Ovary (tissue), 9 donors: ENCODE measurements around the gene NAA40. TPM values are rescaled to one million over a fixed set of nuclear protein-coding genes. Genes with fewer than 3 reads are reported as not detected.

Source experiments
- DNase-seq, 5 donors: peaks; one replicate each; pipeline ENCODE4 v3.0.0-alpha.2; 2019 to 2020
- H3K27ac ChIP-seq, 2 donors: fragments of 200-600 bp; one replicate each; pipeline versions ENCODE4 v1.5.1 to v1.8.0; 2019 to 2022
- H3K27me3 ChIP-seq: fragments of 200-600 bp; one replicate; pipeline ENCODE4 v1.8.0; 2022
- H3K36me3 ChIP-seq: fragments of 200-600 bp; sonication (generic); one replicate; pipeline ENCODE4 v1.5.1; 2019
- H3K4me1 ChIP-seq: one replicate; pipeline ENCODE4 v1.8.1; 2013; ENCODE audit warnings: mild to moderate bottlenecking, moderate library complexity; ENCODE audit not compliant: insufficient read depth
- H3K4me3 ChIP-seq: fragments of 200-600 bp; sonication (generic); one replicate; pipeline ENCODE4 v1.5.1; 2017
- H3K9me3 ChIP-seq, 2 donors: fragments of 200-600 bp in 1 of 2; sonication (generic) in 1 of 2; one replicate each; pipeline versions ENCODE4 v1.5.1 to v1.8.1; 2013 to 2019; ENCODE audit warnings: mild to moderate bottlenecking in 1 of 2, moderate library complexity in 1 of 2
- EP300 ChIP-seq: sonication (generic); formaldehyde crosslinking; IDR thresholded peaks from one replicate; pipeline ENCODE4 v1.6.1; 2017; ENCODE audit warnings: antibody characterized with exemption
- POLR2A ChIP-seq: fragments of 450-650 bp; IDR thresholded peaks from one replicate; pipeline ENCODE4 v1.6.1; 2017; ENCODE audit warnings: antibody characterized with exemption, mild to moderate bottlenecking, moderate library complexity
- WGBS, 3 donors: extraction: QIAGEN DNeasy Blood & Tissue Kit in 1 of 3; methylation state at CpG; one replicate each; pipeline versions ENCODE4 v1.1.5 to v1.1.7; 2013 to 2017; 5-methylcytosine and 5-hydroxymethylcytosine counted together
- intact Hi-C, 4 donors: fragments of 100-400 bp; cut with DNase I; formaldehyde crosslinking; loops; one replicate each; pipeline versions ENCODE4 v1.11.0 to v1.15.1; 2022 to 2023
- polyA plus RNA-seq, 2 donors: library from polyadenylated mRNA; stranded (reverse); fragments of 200-250 nt in 1 of 2; fragments of 350-450 nt in 1 of 2; fragmentation: Illumina TruSeq in 1 of 2; extraction: RNeasy Lipid Tissue Mini Kit (QIAGEN cat#74804) in 1 of 2; gene quantifications; one replicate each; pipeline ENCODE4 v1.2.3, GENCODE V29; 2013 to 2014
- total RNA-seq, 7 donors: library from RNA; depleted of rRNA in 2 of 7; stranded (reverse); fragments of >200 nt in 2 of 7; fragmentation: NEBNext Ultra II Directional in 3 of 7; extraction: Animal tissue kit (Norgen Biotek cat#: 25700) in 3 of 7; gene quantifications; one replicate each; pipeline versions ENCODE4 v1.1.0 to v1.2.4, GENCODE V29; 2016 to 2023
- TF ChIP-seq, protein P1 (sequence below), 3 donors: fragments of 450-650 bp in 2 of 3; fragments of 200-600 bp in 1 of 3; IDR thresholded peaks; one replicate each; pipeline versions ENCODE4 v1.5.1 to v1.8.0; 2016 to 2022; ENCODE audit warnings: antibody characterized with exemption in 3 of 3, mild to moderate bottlenecking in 1 of 3
- donor health status: DM: no; HTN: no; CAD: no; lungs with moderate emphysema.
- donor health status: DM: no; HTN: no; CAD: no.
- donor health status: Bipolar disorder and iron deficiency.
- donor health status: DM: yes; HTN: yes; CAD: no.
- donor health status: DM: no; HTN: no; CAD: no.
- donor health status: DM: yes; HTN: yes; CAD: no.

The NAA40 gene
- total and polyA plus RNA-seq, 9 donors: 4.5 to 15.9 (median 10.2) TPM

DNA sequence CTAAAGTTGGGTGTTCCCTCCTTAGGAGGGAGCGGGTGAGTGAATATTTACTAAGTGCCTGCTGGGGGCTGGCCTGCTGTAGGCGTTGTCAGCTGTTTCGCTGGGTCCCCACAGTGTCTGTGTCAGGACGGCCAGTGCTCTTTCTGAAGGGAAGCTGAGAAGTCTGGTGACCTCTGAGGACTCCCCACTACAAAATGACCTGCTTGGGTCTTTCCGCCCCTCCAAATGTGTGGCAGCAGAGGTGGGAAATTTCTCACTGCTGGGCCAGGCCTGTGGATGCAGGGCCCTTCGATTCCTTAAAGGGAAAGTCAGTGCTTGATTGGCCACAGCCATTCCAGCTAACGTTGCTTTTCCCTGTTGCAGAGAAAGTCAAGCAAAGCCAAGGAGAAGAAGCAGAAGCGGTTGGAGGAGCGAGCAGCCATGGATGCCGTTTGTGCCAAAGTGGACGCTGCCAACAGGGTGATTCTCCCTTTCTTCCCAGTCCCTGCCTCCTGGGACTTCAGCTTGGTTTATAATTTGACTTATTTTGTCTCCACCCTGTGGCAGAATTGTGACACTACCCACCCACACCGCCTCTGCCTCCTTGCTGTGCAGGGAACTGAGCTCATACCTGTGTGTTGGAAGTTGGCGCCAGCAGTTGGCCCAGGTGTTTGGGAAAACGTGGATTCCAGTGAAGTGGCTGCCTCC, 6.8 kb downstream of the NAA40 start:
- no peak overlapping the region for H3K27ac ChIP-seq
- H3K36me3 ChIP-seq: no peaks in the 10 kb centered on the region
- no peaks in the 10 kb centered on the region for H3K9me3 ChIP-seq
- H3K27me3 ChIP-seq: no peaks in the 10 kb centered on the region
- TF ChIP-seq, protein P1, sequence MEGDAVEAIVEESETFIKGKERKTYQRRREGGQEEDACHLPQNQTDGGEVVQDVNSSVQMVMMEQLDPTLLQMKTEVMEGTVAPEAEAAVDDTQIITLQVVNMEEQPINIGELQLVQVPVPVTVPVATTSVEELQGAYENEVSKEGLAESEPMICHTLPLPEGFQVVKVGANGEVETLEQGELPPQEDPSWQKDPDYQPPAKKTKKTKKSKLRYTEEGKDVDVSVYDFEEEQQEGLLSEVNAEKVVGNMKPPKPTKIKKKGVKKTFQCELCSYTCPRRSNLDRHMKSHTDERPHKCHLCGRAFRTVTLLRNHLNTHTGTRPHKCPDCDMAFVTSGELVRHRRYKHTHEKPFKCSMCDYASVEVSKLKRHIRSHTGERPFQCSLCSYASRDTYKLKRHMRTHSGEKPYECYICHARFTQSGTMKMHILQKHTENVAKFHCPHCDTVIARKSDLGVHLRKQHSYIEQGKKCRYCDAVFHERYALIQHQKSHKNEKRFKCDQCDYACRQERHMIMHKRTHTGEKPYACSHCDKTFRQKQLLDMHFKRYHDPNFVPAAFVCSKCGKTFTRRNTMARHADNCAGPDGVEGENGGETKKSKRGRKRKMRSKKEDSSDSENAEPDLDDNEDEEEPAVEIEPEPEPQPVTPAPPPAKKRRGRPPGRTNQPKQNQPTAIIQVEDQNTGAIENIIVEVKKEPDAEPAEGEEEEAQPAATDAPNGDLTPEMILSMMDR (IDR thresholded peaks at IDR 0.05): peak; percentile 55 to 87 (median 81)
- TF ChIP-seq EP300: no peak
- DNase-seq: peak; percentile 75 to 79 (median 77)
- WGBS, 3 donors: 29 to 34% (median 33%) methylated on average over 14 of the region's 14 CpGs
- no peak overlapping the region for H3K4me3 ChIP-seq
- intact Hi-C loops: loop anchor here (1.0 to 10.0 kb wide), 6 partner anchors 109 to 451 kb away; partner anchors contain the start of genes ZFTA (in 2 of the 4) and PLAAT5 (in 1 of the 4)
- H3K4me1 ChIP-seq: peaks cover 4% of the 10 kb centered on the region

DNA sequence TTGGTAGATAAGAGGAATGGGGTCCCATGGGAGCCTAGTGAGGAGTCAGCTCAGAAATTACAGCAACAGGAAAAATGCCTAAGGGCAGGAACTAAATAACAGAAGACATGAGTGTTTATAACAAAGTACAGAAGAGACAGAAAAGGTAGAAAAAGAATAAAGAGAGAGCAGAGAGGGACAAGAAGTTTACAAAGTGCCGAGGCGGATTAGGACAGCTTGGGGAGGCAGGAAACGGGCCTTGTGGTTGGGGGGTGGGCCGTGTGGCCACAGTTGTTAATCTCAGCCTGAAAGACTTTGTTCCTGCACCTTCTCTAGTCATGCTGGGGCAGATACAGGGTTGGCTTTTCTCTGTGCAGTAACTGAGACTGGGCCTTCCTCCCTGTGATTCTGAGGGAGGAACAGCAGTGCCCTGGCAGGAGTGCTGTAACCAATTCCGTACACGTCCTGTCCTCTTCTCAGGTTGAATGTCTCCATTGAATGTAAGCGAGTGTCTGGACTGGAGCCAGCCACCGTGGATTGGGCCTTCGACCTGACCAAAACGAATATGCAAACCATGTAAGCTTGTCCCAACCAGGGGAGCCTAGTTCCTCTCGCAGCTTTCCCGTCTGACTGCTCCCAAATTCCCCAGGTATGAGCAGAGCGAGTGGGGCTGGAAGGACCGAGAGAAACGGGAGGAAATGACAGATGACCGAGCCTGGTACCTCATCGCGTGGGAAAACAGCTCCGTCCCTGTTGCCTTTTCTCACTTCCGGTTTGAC, 13.2 kb downstream of the NAA40 start:
- Histone ChIP-seq H3K27ac (no peak overlapping the region), H3K4me3 (no peak overlapping the region), H3K27me3 (no peaks in the 10 kb centered on the region), H3K4me1 (no peaks in the 10 kb centered on the region), H3K36me3 (no peaks in the 10 kb centered on the region), H3K9me3 (no peaks in the 10 kb centered on the region)
- 82 to 84% (median 84%) methylated on average over 20 of the region's 20 CpGs for WGBS, 3 donors
- DNase-seq: no peak
- intact Hi-C loops: no loop called here
- no peak for TF ChIP-seq EP300
- TF ChIP-seq, protein P1 (IDR thresholded peaks at IDR 0.05): no peak
- no peak for TF ChIP-seq POLR2A

DNA sequence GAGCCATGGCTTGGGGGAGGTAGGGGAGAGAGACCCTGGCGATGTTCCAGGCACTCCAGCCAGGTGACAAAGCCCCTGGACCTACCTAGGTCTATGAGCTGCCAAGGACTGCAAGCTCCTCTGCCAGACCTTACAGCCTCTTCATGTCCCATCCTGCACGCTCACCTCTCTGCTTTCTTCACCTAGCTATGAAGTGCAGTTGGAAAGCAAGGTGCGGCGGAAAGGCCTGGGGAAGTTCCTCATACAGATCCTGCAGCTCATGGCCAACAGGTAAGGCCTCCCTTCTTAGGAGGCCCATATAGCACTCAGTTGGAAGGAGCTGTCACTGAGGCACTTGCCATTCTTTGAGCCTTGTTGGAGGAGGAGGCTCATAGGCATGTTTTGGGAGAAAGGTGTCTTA, 13.8 kb downstream of the NAA40 start:
- no peaks in the 10 kb centered on the region for H3K4me1 ChIP-seq
- intact Hi-C loops: no loop called here
- no peaks in the 10 kb centered on the region for H3K27me3 ChIP-seq
- H3K27ac ChIP-seq: no peak overlapping the region
- WGBS, 3 donors: 95 to 100% (median 99%) methylated on average over 4 of the region's 4 CpGs
- H3K36me3 ChIP-seq: no peaks in the 10 kb centered on the region
- no peak for DNase-seq
- TF ChIP-seq POLR2A (no peak), EP300 (no peak)
- TF ChIP-seq, protein P1 (IDR thresholded peaks at IDR 0.05): no peak
- no peak overlapping the region for H3K4me3 ChIP-seq
- no peaks in the 10 kb centered on the region for H3K9me3 ChIP-seq

DNA sequence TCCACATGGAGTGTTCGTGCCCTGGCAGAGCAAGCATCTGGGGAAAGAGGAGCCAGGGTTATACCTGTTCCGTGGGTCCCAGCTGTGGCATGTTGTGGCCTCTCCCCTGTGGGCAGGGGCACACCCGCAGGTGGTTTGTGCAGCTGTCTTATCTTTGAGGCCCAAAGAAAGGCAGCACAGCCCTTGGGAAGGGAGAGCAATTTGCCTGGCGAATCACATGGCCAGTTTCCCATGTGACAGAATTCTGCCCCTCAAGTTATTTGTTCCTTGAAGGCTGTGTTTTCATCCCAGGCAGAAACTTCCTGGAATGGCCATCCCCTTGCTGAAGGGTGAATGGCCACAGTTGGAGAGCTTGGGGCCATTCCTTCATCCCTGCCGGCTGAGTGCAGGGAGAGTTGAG, 19.2 kb downstream of the NAA40 start:
- Histone ChIP-seq H3K4me1 (no peaks in the 10 kb centered on the region), H3K27me3 (no peaks in the 10 kb centered on the region), H3K36me3 (no peaks in the 10 kb centered on the region), H3K4me3 (no peak overlapping the region), H3K27ac (no peak overlapping the region), H3K9me3 (no peaks in the 10 kb centered on the region)
- intact Hi-C loops: no loop called here
- WGBS, 3 donors: 79 to 83% (median 80%) methylated on average over 5 of the region's 5 CpGs
- TF ChIP-seq EP300 (no peak), POLR2A (no peak)
- TF ChIP-seq, protein P1 (IDR thresholded peaks at IDR 0.05): no peak
- no peak for DNase-seq
